Measurements from ENCODE around the gene IL5RA. TPM values are rescaled to one million over a fixed set of nuclear protein-coding genes. Genes with fewer than 3 reads are reported as not detected.
A peak's percentile ranks its signal among the peaks of the same experiment; 100 is the strongest.

IL5RA gene
- polyA plus RNA-seq, 1 of the 3 experiments (the other 2 are of a cell fraction) = not detected

- POLR2A ChIA-PET = no interaction called here
- peak overlapping the region; percentile 90 for H3K4me2 ChIP-seq
- H4K20me1 ChIP-seq (ENCODE audit: insufficient read depth) = no peaks in the 10 kb centered on the region
- H3K9me3 ChIP-seq = no peaks in the 10 kb centered on the region
- peak; percentile 41 for DNase-seq
- TF ChIP-seq EP300 (IDR thresholded peaks at IDR 0.05; ENCODE audit: borderline replicate concordance in 1 of 2, low read depth in 1 of 2, low read length in 1 of 2) (no peak), JUND (IDR thresholded peaks at IDR 0.05) (no peak), SIN3A (IDR thresholded peaks at IDR 0.05; ENCODE audit: borderline replicate concordance, low read depth, low read length) (no peak), NFIC (IDR thresholded peaks at IDR 0.05; ENCODE audit: borderline replicate concordance) (no peak), RAD21 (IDR thresholded peaks at IDR 0.05; ENCODE audit: low read length) (no peak), GABPA (IDR thresholded peaks at IDR 0.05; ENCODE audit: low read depth) (no peak), FOXM1 (IDR thresholded peaks at IDR 0.05; ENCODE audit: low read depth) (no peak)
- TF ChIP-seq, protein P1, sequence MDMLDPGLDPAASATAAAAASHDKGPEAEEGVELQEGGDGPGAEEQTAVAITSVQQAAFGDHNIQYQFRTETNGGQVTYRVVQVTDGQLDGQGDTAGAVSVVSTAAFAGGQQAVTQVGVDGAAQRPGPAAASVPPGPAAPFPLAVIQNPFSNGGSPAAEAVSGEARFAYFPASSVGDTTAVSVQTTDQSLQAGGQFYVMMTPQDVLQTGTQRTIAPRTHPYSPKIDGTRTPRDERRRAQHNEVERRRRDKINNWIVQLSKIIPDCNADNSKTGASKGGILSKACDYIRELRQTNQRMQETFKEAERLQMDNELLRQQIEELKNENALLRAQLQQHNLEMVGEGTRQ (IDR thresholded peaks at IDR 0.05; ENCODE audit: borderline replicate concordance, low read depth, low read length) = no peak
- H3K4me3 ChIP-seq (ENCODE audit: low read depth in 2 of 2, low read length in 1 of 2) = peak overlapping the region; percentile 92
- H3F3A ChIP-seq (replicated peaks; ENCODE audit: insufficient read depth) = peaks cover 4% of the 10 kb centered on the region
- WGBS (ENCODE audit: low lambda C conversion rate) = 18% methylated on average over 20 of the region's 20 CpGs
- CTCF ChIA-PET = no interaction called here
- peaks cover 0 to 8% of the 10 kb centered on the region in 2 experiments; a peak in 2 of 4 replicates for H3K4me1 ChIP-seq (ENCODE audit: control insufficient read depth in 1 of 2, insufficient read depth in 2 of 2, low read depth in 1 of 2, low read length in 1 of 2)
- peak overlapping the region; percentile 54; the same call in 1 of the 2 replicates for H2AFZ ChIP-seq (ENCODE audit: low read depth)
- peaks cover 45% of the 10 kb centered on the region for H3K79me2 ChIP-seq (ENCODE audit: insufficient read depth)
- H3K36me3 ChIP-seq (replicated peaks in 1 of 2; ENCODE audit: control insufficient read depth in 1 of 2, insufficient read depth in 2 of 2, low read length in 1 of 2) = peaks cover 19 to 27% of the 10 kb centered on the region in 2 experiments
- no peaks in the 10 kb centered on the region for H3K9me2 ChIP-seq
- peak overlapping the region; percentile 97 for H3K9ac ChIP-seq
- H3K27me3 ChIP-seq (ENCODE audit: insufficient read depth) = no peaks in the 10 kb centered on the region
- peak overlapping the region; percentile 85 to 90 for H3K27ac ChIP-seq (ENCODE audit: low read depth in 2 of 2, low read length in 1 of 2)
These were observed 17.3 kb upstream of the IL5RA start for GRCh38 chr3:3127432-3128010.

- Histone ChIP-seq H3K9ac (peak within 1 kb of the TSS; percentile 97), H3K9me3 (no peaks in the 10 kb centered on the region), H3K4me3 (ENCODE audit: low read depth in 2 of 2, low read length in 1 of 2) (peak within 1 kb of the TSS; percentile 92), H3K27ac (ENCODE audit: low read depth in 2 of 2, low read length in 1 of 2) (peak within 1 kb of the TSS; percentile 90 to 92), H2AFZ (ENCODE audit: low read depth) (peak within 1 kb of the TSS; percentile 99), H3K36me3 (replicated peaks in 1 of 2; ENCODE audit: control insufficient read depth in 1 of 2, insufficient read depth in 2 of 2, low read length in 1 of 2) (peaks cover 19 to 27% of the 10 kb centered on the region in 2 experiments), H3K27me3 (ENCODE audit: insufficient read depth) (no peaks in the 10 kb centered on the region), H3F3A (replicated peaks; ENCODE audit: insufficient read depth) (peaks cover 4% of the 10 kb centered on the region), H4K20me1 (ENCODE audit: insufficient read depth) (no peaks in the 10 kb centered on the region), H3K4me2 (peak within 1 kb of the TSS; percentile 93), H3K4me1 (ENCODE audit: control insufficient read depth in 1 of 2, insufficient read depth in 2 of 2, low read depth in 1 of 2, low read length in 1 of 2) (peaks cover 0 to 8% of the 10 kb centered on the region in 2 experiments; a peak in 2 of 4 replicates), H3K9me2 (no peaks in the 10 kb centered on the region), H3K79me2 (ENCODE audit: insufficient read depth) (peaks cover 45% of the 10 kb centered on the region)
- WGBS (ENCODE audit: low lambda C conversion rate) = 2% methylated on average over 22 of the region's 100 CpGs
- DNase-seq = peak; percentile 98
- no peak for TF ChIP-seq EZH2phosphoT487 (IDR thresholded peaks at IDR 0.05; ENCODE audit: borderline replicate concordance, low read depth)
- TF ChIP-seq ELF1 (IDR thresholded peaks at IDR 0.05) = peak; percentile 97
- TF ChIP-seq FOXJ3 (CRISPR knock-in tag; IDR thresholded peaks at IDR 0.05) = peak; percentile 31; the same call in 1 of the 2 replicates
- TF ChIP-seq MXI1 (IDR thresholded peaks at IDR 0.05; ENCODE audit: low read depth, low read length) = peak; percentile 78
- TF ChIP-seq, protein P2, sequence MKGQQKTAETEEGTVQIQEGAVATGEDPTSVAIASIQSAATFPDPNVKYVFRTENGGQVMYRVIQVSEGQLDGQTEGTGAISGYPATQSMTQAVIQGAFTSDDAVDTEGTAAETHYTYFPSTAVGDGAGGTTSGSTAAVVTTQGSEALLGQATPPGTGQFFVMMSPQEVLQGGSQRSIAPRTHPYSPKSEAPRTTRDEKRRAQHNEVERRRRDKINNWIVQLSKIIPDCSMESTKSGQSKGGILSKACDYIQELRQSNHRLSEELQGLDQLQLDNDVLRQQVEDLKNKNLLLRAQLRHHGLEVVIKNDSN (IDR thresholded peaks at IDR 0.05; ENCODE audit: borderline replicate concordance, low read depth) = peak; percentile 72
- peak; percentile 62; the same call in 1 of the 2 replicates for TF ChIP-seq YY1 (IDR thresholded peaks at IDR 0.05; ENCODE audit: low read depth)
- TF ChIP-seq JUND (IDR thresholded peaks at IDR 0.05) = no peak
- TF ChIP-seq, protein P3, sequence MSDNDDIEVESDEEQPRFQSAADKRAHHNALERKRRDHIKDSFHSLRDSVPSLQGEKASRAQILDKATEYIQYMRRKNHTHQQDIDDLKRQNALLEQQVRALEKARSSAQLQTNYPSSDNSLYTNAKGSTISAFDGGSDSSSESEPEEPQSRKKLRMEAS (IDR thresholded peaks at IDR 0.05; ENCODE audit: low read depth) = peak; percentile 75
- TF ChIP-seq TAF1 (IDR thresholded peaks at IDR 0.05; ENCODE audit: borderline replicate concordance, low read depth, low read length) = peak; percentile 77
- TF ChIP-seq GABPA (IDR thresholded peaks at IDR 0.05; ENCODE audit: low read depth) = peak; percentile 68
- no peak for TF ChIP-seq CHD2 (IDR thresholded peaks at IDR 0.05; ENCODE audit: low read length, partially characterized antibody)
- peak; percentile 73 for TF ChIP-seq RFX5 (IDR thresholded peaks at IDR 0.05; ENCODE audit: low read length)
- TF ChIP-seq NRF1 (IDR thresholded peaks at IDR 0.05; ENCODE audit: low read depth, low read length) = peak; percentile 22; the same call in 1 of the 2 replicates
- peak; percentile 69 for TF ChIP-seq POLR2AphosphoS5 (IDR thresholded peaks at IDR 0.05; ENCODE audit: low read depth, low read length)
- ChIA-PET POLR2A (no interaction called here), CTCF (no interaction called here)
These were observed 16.6 kb upstream of the IL5RA start, which contains the start of gene TRNT1 for GRCh38 chr3:3126477-3127431. TSS of gene TRNT1 (plus strand) at chr3:3126940. CDS start at chr3:3129041, 2,101 bp downstream.
